ENCODE measurements around the gene PCDHGB1. TPM values are rescaled to one million over a fixed set of nuclear protein-coding genes. Genes with fewer than 3 reads are reported as not detected.
"Not testable (repeated sequence)": the region's sequence is repeated elsewhere in the genome, so short reads cannot be mapped to it uniquely, and the experiment has no call there.

PCDHGB1 gene
- total RNA-seq, 2 donors from 2014 or later: 2.4 to 3.3 TPM

- no peaks in the 10 kb centered on the region for H3K27me3 ChIP-seq
- H3K4me3 ChIP-seq: no peak overlapping the region
- TF ChIP-seq CTCF (IDR thresholded peaks at IDR 0.05): no peak
- peaks cover 4% of the 10 kb centered on the region for H3K36me3 ChIP-seq
- H3K4me1 ChIP-seq: peaks cover 0 to 4% of the 10 kb centered on the region in 2 donors
- H3K27ac ChIP-seq: no peak overlapping the region
- H3K9me3 ChIP-seq: peaks cover 6 to 91% of the 10 kb centered on the region in 2 donors
- no peak for DNase-seq (ENCODE audit: low spot score)
Measured at GRCh38 chr5:141384471-141385267, 34.8 kb downstream of the PCDHGB1 start.

GRCh38 chr5:141387557-141388311 is 37.8 kb downstream of the PCDHGB1 start, which contains the start of gene PCDHGB4:
Gene PCDHGB4, plus strand, starts transcription at chr5:141387698. Its CDS starts 187 bp downstream, at chr5:141387885.
- not testable (repeated sequence) for H3K27ac ChIP-seq; H3K4me1 ChIP-seq; H3K27me3 ChIP-seq; DNase-seq (ENCODE audit: low spot score); H3K36me3 ChIP-seq
- TF ChIP-seq CTCF (IDR thresholded peaks at IDR 0.05): peak; percentile 42 to 70
- Histone ChIP-seq H3K9me3 (peaks cover 10 to 94% of the 10 kb centered on the region in 2 donors), H3K4me3 (peak within 1 kb of the TSS; percentile 33 to 39)

GRCh38 chr5:141388661-141389060 is 38.8 kb downstream of the PCDHGB1 start:
- TF ChIP-seq CTCF (IDR thresholded peaks at IDR 0.05): no peak
- no peak overlapping the region for H3K27ac ChIP-seq
- H3K4me3 ChIP-seq: no peak overlapping the region
- DNase-seq (ENCODE audit: low spot score): no peak
- no peaks in the 10 kb centered on the region for H3K27me3 ChIP-seq
- peaks cover 7% of the 10 kb centered on the region for H3K36me3 ChIP-seq
- H3K9me3 ChIP-seq: peaks cover 10 to 94% of the 10 kb centered on the region in 2 donors
- H3K4me1 ChIP-seq: no peaks in the 10 kb centered on the region

GRCh38 chr5:141389153-141390042 is 39.5 kb downstream of the PCDHGB1 start:
- TF ChIP-seq CTCF (IDR thresholded peaks at IDR 0.05): no peak
- no peak for DNase-seq (ENCODE audit: low spot score)
- no peak overlapping the region for H3K4me3 ChIP-seq
- peaks cover 7% of the 10 kb centered on the region for H3K36me3 ChIP-seq
- no peaks in the 10 kb centered on the region for H3K4me1 ChIP-seq
- H3K27ac ChIP-seq: no peak overlapping the region
- H3K27me3 ChIP-seq: no peaks in the 10 kb centered on the region
- H3K9me3 ChIP-seq: peaks cover 10 to 94% of the 10 kb centered on the region in 2 donors

GRCh38 chr5:141392429-141393198 is 42.7 kb downstream of the PCDHGB1 start, which contains the start of gene PCDHGA8:
Gene PCDHGA8, plus strand, starts transcription at chr5:141392633. Its CDS starts 181 bp downstream, at chr5:141392814.
- H3K4me1 ChIP-seq: no peaks in the 10 kb centered on the region
- no peak for DNase-seq (ENCODE audit: low spot score)
- peaks cover 10 to 88% of the 10 kb centered on the region in 2 donors for H3K9me3 ChIP-seq
- H3K27me3 ChIP-seq: no peaks in the 10 kb centered on the region
- TF ChIP-seq CTCF (IDR thresholded peaks at IDR 0.05): no peak
- H3K27ac ChIP-seq: no peak within 1 kb of the TSS
- no peak within 1 kb of the TSS for H3K4me3 ChIP-seq
- peaks cover 3% of the 10 kb centered on the region for H3K36me3 ChIP-seq
